CD4-positive, alpha-beta T cell (primary cell): Measurements from ENCODE around the gene IRF6. TPM values are rescaled to one million over a fixed set of nuclear protein-coding genes. Genes with fewer than 3 reads are reported as not detected.

Source experiments
- ATAC-seq: fragments of 200-7000 bp; cut with Tn5 transposase; one replicate; pipeline ENCODE4 v1.10.0; 2022; ENCODE audit warnings: mild to moderate bottlenecking; ENCODE audit not compliant: poor library complexity
- CTCF ChIA-PET: fragments of 350-600 bp; sonication (Branson Sonifier 250); formaldehyde crosslinking; loops from one replicate; lab custom pipeline; 2021; ENCODE audit warnings: antibody characterized with exemption, inconsistent platforms; lab: Charles Lee
- POLR2A ChIA-PET: fragments of 350-600 bp; sonication (Branson Sonifier 250); formaldehyde crosslinking; loops from one replicate; lab custom pipeline; 2021; ENCODE audit warnings: antibody characterized with exemption, inconsistent platforms; lab: Charles Lee
- DNase-seq, 14 experiments: peaks; one replicate each; pipeline ENCODE4 v3.0.0-alpha.2; 2013 to 2020; ENCODE audit warnings: mixed read lengths in 2 of 14
- H3K27ac ChIP-seq, 2 donors: one replicate each; pipeline versions ENCODE4 v1.5.1 to v1.7.0; 2013; ENCODE audit warnings: low read length in 2 of 2, low read depth in 1 of 2, mild to moderate bottlenecking in 1 of 2
- H3K27me3 ChIP-seq, 2 experiments: 1 replicate in 1 of 2; 2 replicates in 1 of 2; pipeline versions ENCODE4 v1.6.1 to v1.7.0; 2013; ENCODE audit warnings: low read length in 2 of 2, control low read depth in 1 of 2, mild to moderate bottlenecking in 1 of 2, moderate library complexity in 1 of 2; ENCODE audit not compliant: insufficient read depth in 2 of 2, control insufficient read depth in 1 of 2
- H3K36me3 ChIP-seq: one replicate; pipeline ENCODE4 v1.6.1; 2013; ENCODE audit warnings: low read length, control low read depth; ENCODE audit not compliant: insufficient read depth
- H3K4me1 ChIP-seq: one replicate; pipeline ENCODE4 v1.6.1; 2013; ENCODE audit warnings: low read length, control low read depth; ENCODE audit not compliant: insufficient read depth
- H3K4me3 ChIP-seq: one replicate; pipeline ENCODE4 v1.5.1; 2013; ENCODE audit warnings: mild to moderate bottlenecking, low read length, moderate library complexity
- H3K9me3 ChIP-seq, 2 experiments: 1 replicate in 1 of 2; 2 replicates in 1 of 2; pipeline versions ENCODE4 v1.6.1 to v1.7.0; 2013; ENCODE audit warnings: low read length in 2 of 2, mild to moderate bottlenecking in 2 of 2, control low read depth in 1 of 2, moderate library complexity in 1 of 2; ENCODE audit not compliant: control insufficient read depth in 1 of 2, insufficient read depth in 1 of 2
- H3K27ac Mint-ChIP-seq: one replicate; pipeline ENCODE4 v1.8.0; 2020; ENCODE audit warnings: mixed read lengths
- H3K27me3 Mint-ChIP-seq: one replicate; pipeline ENCODE4 v1.8.0; 2021; ENCODE audit warnings: mixed read lengths
- H3K36me3 Mint-ChIP-seq: one replicate; pipeline ENCODE4 v1.8.0; 2021; ENCODE audit warnings: low read depth, mixed read lengths
- H3K4me1 Mint-ChIP-seq: one replicate; pipeline ENCODE4 v1.8.0; 2021; ENCODE audit warnings: low read depth, mixed read lengths
- H3K4me3 Mint-ChIP-seq: one replicate; pipeline ENCODE4 v1.8.0; 2020; ENCODE audit warnings: mild to moderate bottlenecking, mixed read lengths
- H3K9me3 Mint-ChIP-seq: one replicate; pipeline ENCODE4 v1.8.0; 2020; ENCODE audit warnings: mixed read lengths
- intact Hi-C, 2 experiments: fragments of 100-400 bp; cut with DNase I in 1 of 2; cut with micrococcal nuclease in 1 of 2; formaldehyde crosslinking; loops; one replicate each; pipeline versions ENCODE4 v1.15.1 to v1.9.0; 2023 to 2025; cut with DNase I, micrococcal nuclease
- total RNA-seq, 174 experiments: library from RNA in 2 of 174; stranded (reverse) in 2 of 174; gene quantifications; one replicate each; pipeline ENCODE4 v1.2.3 and lab custom pipeline; 2021 to 2026
- TF ChIP-seq, protein P1 (sequence below): fragments of 200-600 bp; IDR thresholded peaks from one replicate; pipeline ENCODE4 v1.8.0; 2022; ENCODE audit warnings: antibody characterized with exemption, mild to moderate bottlenecking

Gene IRF6
- total RNA-seq, 2 experiments from 2014 or later: 0.74 to 1.7 TPM

DNA sequence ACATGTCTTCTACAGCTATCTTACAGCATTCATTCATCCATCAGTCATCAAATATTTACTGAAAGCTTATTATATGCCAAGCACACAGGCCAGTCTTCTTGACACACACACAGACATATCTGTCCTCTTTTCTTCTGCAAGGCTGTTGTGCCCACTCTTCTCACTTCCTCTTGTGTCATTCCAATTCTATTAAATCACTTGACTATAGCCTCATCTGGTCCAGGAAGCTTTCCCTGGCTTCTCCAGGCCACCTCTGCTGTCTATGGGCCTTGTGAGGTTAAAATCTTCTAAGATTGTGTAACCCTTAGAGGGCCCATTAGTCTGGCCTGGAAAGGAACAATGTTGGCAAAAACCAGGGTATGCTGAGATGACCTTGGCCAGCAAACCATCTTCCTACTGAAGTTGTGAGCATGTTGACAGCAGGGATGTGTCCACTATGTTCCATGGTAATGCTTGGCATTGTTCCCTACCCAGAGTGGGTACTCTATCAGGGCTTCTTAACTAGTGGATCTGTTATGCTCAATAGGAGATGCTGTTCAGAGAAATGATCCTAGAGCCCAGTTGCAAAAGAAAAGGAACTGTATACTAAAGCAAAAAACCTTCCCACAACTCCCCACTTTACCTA, 44.8 kb downstream of the IRF6 start:
- no peaks in the 10 kb centered on the region for H3K9me3 ChIP-seq
- TF ChIP-seq, protein P1, sequence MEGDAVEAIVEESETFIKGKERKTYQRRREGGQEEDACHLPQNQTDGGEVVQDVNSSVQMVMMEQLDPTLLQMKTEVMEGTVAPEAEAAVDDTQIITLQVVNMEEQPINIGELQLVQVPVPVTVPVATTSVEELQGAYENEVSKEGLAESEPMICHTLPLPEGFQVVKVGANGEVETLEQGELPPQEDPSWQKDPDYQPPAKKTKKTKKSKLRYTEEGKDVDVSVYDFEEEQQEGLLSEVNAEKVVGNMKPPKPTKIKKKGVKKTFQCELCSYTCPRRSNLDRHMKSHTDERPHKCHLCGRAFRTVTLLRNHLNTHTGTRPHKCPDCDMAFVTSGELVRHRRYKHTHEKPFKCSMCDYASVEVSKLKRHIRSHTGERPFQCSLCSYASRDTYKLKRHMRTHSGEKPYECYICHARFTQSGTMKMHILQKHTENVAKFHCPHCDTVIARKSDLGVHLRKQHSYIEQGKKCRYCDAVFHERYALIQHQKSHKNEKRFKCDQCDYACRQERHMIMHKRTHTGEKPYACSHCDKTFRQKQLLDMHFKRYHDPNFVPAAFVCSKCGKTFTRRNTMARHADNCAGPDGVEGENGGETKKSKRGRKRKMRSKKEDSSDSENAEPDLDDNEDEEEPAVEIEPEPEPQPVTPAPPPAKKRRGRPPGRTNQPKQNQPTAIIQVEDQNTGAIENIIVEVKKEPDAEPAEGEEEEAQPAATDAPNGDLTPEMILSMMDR: no peak
- peak overlapping the region; percentile 33 to 42 for H3K27ac ChIP-seq
- peaks cover 80% of the 10 kb centered on the region for H3K4me1 ChIP-seq
- peak overlapping the region; percentile 89 for H3K27ac Mint-ChIP-seq
- POLR2A ChIA-PET: interaction anchor here (1.9 to 13.9 kb wide), 3 partner anchors 6 to 23 kb away, joined by 9 to 478 read pairs (median 79); partner anchors contain the start of gene C1orf74
- DNase-seq: no peak
- no peaks in the 10 kb centered on the region for H3K27me3 Mint-ChIP-seq
- intact Hi-C loops: no loop called here
- no peak overlapping the region for H3K4me3 ChIP-seq
- H3K27me3 ChIP-seq: no peaks in the 10 kb centered on the region
- CTCF ChIA-PET: interaction anchor here (1.3 kb wide), 3 partner anchors 8 to 62 kb away, joined by 3 to 8 read pairs (median 4); no protein-coding TSS in a partner anchor
- H3K36me3 ChIP-seq: peaks cover 80% of the 10 kb centered on the region
- peaks cover 82% of the 10 kb centered on the region for H3K4me1 Mint-ChIP-seq
- H3K9me3 Mint-ChIP-seq: no peaks in the 10 kb centered on the region
- peaks cover 97% of the 10 kb centered on the region for H3K36me3 Mint-ChIP-seq
- H3K4me3 Mint-ChIP-seq: peak overlapping the region; percentile 62
- ATAC-seq: no peak

DNA sequence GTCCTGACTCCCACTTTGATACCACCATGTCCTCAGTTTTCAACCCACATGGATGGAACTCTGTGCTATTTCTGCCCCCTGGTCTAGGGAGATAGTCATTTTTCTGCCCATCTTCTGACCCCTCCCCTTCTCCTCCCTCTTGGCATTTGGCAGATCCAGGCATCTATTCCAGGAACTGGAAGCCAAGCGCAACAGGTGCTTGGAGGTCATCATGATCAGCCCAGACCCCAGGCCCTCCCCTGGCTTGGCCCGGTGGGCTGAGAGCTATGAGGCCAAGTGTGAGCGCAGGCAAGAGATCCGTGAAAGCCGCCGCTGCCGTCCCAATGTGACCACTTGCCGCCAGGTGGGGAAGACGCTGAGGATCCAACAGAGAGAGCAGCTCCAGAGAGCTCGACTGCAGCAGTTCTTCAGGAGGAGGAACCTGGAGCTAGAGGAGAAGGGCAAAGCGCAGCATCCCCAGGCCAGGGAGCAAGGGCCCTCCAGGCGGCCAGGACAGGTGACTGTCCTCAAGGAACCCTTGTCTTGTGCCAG, 46.0 kb downstream of the IRF6 start:
- H3K4me1 Mint-ChIP-seq: peaks cover 82% of the 10 kb centered on the region
- ATAC-seq: no peak
- Histone ChIP-seq H3K36me3 (peaks cover 68% of the 10 kb centered on the region), H3K4me3 (peak overlapping the region; percentile 68), H3K4me1 (peaks cover 79% of the 10 kb centered on the region), H3K27ac (peak overlapping the region; percentile 25 to 79), H3K27me3 (no peaks in the 10 kb centered on the region), H3K9me3 (no peaks in the 10 kb centered on the region)
- CTCF ChIA-PET: interaction anchor here (1.3 kb wide), 3 partner anchors 9 to 63 kb away, joined by 3 to 8 read pairs (median 4); no protein-coding TSS in a partner anchor
- H3K27me3 Mint-ChIP-seq: no peaks in the 10 kb centered on the region
- POLR2A ChIA-PET: interaction anchor here (1.9 to 13.9 kb wide), 3 partner anchors 8 to 24 kb away, joined by 9 to 478 read pairs (median 79); partner anchors contain the start of gene C1orf74
- DNase-seq: no peak
- H3K36me3 Mint-ChIP-seq: peaks cover 89% of the 10 kb centered on the region
- peak overlapping the region; percentile 89 for H3K27ac Mint-ChIP-seq
- intact Hi-C loops: no loop called here
- TF ChIP-seq, protein P1: no peak
- H3K9me3 Mint-ChIP-seq: no peaks in the 10 kb centered on the region
- peak overlapping the region; percentile 57 for H3K4me3 Mint-ChIP-seq

GRCh38 chr1:209758400-209758799, 47.5 kb downstream of the IRF6 start:
- intact Hi-C loops: no loop called here
- no peaks in the 10 kb centered on the region for H3K9me3 ChIP-seq

More at GRCh38 chr1:209758400-209758799, 47.5 kb downstream of the IRF6 start:
- DNase-seq (peak in 1 of 14 experiments; percentile 32), ATAC-seq (no peak)
- CTCF ChIA-PET: interaction anchor here (0.8 to 1.5 kb wide), 2 partner anchors 9 to 10 kb away, joined by 3 to 7 read pairs; no protein-coding TSS in a partner anchor
- Mint-ChIP-seq H3K27ac (peak overlapping the region; percentile 89), H3K9me3 (no peaks in the 10 kb centered on the region), H3K36me3 (peaks cover 77% of the 10 kb centered on the region), H3K4me3 (peak overlapping the region; percentile 88), H3K4me1 (peaks cover 81% of the 10 kb centered on the region), H3K27me3 (no peaks in the 10 kb centered on the region)
- POLR2A ChIA-PET: interaction anchor here (3.7 to 13.9 kb wide), 4 partner anchors 9 to 25 kb away, joined by 22 to 478 read pairs (median 60); partner anchors contain the start of gene C1orf74
- H3K27me3 ChIP-seq: no peaks in the 10 kb centered on the region
- peak overlapping the region; percentile 68 for H3K4me3 ChIP-seq
- H3K36me3 ChIP-seq: peaks cover 53% of the 10 kb centered on the region
- peak overlapping the region; percentile 61 to 79 for H3K27ac ChIP-seq
- TF ChIP-seq, protein P1: no peak
- H3K4me1 ChIP-seq: peaks cover 79% of the 10 kb centered on the region
